Skin of body (tissue), 2 donors: ENCODE measurements around the gene CCDC33. TPM values are rescaled to one million over a fixed set of nuclear protein-coding genes. Genes with fewer than 3 reads are reported as not detected.
A peak's percentile ranks its signal among the peaks of the same experiment; 100 is the strongest.

Experiments
- DNase-seq: peaks from one replicate; lab custom pipeline; 2025; lab: John Stamatoyannopoulos, UW
- total RNA-seq: library from RNA; depleted of rRNA; stranded (reverse); fragments of >200 nt; gene quantifications from one replicate; pipeline ENCODE4 v1.2.3, GENCODE V29; 2014

The CCDC33 gene
- total RNA-seq, 1 donor from 2014 or later: 0.20 TPM

GRCh38 chr15:74208901-74209559 is 27.1 kb upstream of the CCDC33 start:
- DNase-seq: no peak

- DNase-seq: no peak
These were observed 26.6 kb upstream of the CCDC33 start for GRCh38 chr15:74209560-74209958.

GRCh38 chr15:74209997-74210671 is 26.0 kb upstream of the CCDC33 start:
- DNase-seq: peak; percentile 76

- no peak for DNase-seq
These were observed 25.4 kb upstream of the CCDC33 start for GRCh38 chr15:74210729-74211128.

GRCh38 chr15:74211656-74212055 is 24.5 kb upstream of the CCDC33 start:
- DNase-seq: no peak

- DNase-seq: no peak
These were observed 23.6 kb upstream of the CCDC33 start for GRCh38 chr15:74212494-74212893.

GRCh38 chr15:74213858-74214284 is 22.3 kb upstream of the CCDC33 start:
- DNase-seq: no peak

- DNase-seq: no peak
These were observed 21.7 kb upstream of the CCDC33 start for GRCh38 chr15:74214324-74215021.

- no peak for DNase-seq
These were observed 20.2 kb upstream of the CCDC33 start for GRCh38 chr15:74215958-74216357.

GRCh38 chr15:74216949-74217348 is 19.2 kb upstream of the CCDC33 start:
- no peak for DNase-seq

- no peak for DNase-seq
These were observed 17.9 kb upstream of the CCDC33 start for GRCh38 chr15:74217907-74218885.

GRCh38 chr15:74220475-74221248 is 15.5 kb upstream of the CCDC33 start:
- no peak for DNase-seq

GRCh38 chr15:74221399-74222239 is 14.5 kb upstream of the CCDC33 start:
- no peak for DNase-seq

GRCh38 chr15:74222240-74223119 is 13.6 kb upstream of the CCDC33 start:
- no peak for DNase-seq

GRCh38 chr15:74225928-74226327 is 10.2 kb upstream of the CCDC33 start:
- no peak for DNase-seq

- no peak for DNase-seq
These were observed 9.2 kb upstream of the CCDC33 start for GRCh38 chr15:74226761-74227540.

- no peak for DNase-seq
These were observed 8.0 kb upstream of the CCDC33 start for GRCh38 chr15:74227968-74228722.
